HG03442 (cell line): ENCODE results near the gene DMRTC1B.
"Not testable (repeated sequence)": the region's sequence is repeated elsewhere in the genome, so short reads cannot be mapped to it uniquely, and the experiment has no call there.

Experiments
- ATAC-seq: cut with Tn5 transposase; IDR thresholded peaks from one replicate; pipeline ENCODE4 v1.9.1; 2021; ENCODE audit warnings: mild to moderate bottlenecking, moderate library complexity; ENCODE audit not compliant: unreplicated experiment

DMRTC1B gene, protein sequence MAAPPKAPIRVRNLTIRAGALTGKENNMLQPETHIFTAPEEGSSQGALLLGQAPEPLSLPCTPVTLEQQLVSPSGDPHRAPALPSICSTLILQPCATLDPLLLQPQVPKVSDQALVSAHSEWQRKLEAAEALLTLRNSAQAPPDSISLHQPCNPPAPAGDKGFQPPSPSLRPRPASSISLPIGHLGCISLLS

DNA sequence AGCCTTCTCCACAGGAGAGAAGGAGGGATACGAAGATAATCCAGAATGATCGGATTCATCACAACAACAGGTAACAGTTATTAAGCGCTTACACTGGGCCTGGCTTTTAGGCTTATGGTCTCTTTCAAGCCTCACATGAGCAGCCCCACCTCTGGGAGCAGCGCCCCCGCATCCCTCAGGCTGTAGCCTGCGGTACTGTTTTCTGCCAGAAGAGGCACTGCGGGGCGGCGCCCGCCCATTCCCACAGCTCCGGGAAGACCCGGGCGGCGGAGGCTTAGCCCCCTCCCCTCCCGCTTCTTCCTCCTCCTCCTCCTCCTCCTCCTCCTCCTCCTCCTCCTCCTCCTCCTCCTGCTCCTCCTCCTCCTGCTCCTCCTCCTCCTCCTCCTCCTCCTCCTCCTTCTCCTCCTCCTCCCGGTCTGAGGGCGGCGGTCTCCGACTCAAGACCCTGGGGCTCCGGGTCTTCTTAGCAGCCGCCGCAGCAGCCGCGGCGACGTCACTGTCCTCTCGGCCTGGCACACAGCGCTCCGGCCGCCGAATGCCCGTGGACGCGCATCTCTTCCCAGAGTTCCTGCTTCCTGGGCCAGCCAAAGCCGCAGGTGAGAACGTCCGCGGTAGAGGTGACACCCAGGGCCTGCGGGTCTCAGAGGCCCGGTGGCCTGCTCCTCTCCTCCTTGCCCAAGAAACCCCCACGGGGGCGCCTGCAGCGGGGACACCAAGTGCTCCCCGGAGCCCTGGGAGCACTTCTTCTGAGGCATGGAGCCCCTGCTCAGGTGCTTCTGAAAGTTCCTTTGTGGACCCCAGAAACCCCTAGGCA, at the start of gene DMRTC1B:
DMRTC1B (plus strand) TSS at position 238 of the 814 bp plus-strand sequence. CDS start 68,246 bp downstream, outside the sequence.
- ATAC-seq, result peak; percentile 89

DNA sequence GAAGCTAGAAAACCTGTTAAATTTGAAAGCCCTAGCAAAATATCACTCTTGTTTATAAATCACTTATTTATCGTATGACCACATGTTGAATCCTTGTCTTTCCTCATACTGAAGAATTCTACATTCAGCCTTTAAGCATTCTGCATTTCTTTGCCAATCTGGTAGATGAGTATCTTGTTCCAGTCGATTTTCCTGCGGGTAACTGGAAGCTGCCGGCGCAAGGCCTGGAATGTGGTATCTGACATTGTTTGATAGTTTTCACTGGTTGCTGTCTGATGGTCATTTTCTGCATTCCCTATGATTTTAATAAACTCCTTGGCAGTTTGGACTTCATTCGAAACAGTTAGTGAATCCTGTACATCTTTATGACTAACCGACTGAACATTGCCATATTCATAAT, 48.8 kb upstream of the DMRTC1B start:
- ATAC-seq, result no peak

DNA sequence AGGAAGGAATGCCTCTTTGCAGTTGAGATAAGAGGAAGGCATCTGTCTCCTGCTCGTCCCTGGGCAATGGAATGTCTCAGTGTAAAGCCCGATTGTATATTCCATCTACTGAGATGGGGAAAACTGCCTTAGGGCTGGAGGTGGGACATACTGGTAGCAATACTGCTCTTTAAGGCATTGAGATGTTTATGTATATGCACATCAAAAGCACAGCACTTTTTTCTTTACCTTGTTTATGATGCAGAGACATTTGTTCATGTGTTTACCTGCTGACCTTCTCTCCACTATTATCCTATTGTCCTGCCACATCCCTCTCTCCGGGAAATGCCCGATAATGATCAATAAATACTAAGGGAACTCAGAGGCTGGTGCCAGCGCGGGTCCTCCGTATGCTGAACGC, 43.1 kb upstream of the DMRTC1B start:
- ATAC-seq, result not testable (repeated sequence)

DNA sequence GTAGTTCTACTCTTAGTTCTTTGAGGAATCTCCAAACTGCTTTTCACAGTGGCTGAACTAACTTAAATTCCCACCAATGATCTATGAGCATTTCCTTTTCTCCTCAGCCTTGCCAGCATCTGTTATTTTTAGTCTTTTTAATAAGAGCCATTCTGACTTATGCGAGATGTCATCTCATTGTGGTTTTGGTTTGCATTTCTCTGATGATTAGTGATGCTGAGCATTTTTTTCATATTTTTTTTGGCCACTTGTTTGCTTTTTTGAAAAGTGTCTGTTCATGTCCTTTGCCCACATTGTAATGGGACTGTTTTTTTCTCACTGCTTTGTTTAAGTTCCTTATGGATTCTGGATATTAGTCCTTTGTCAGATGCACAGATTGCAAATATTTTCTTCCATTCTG, 41.1 kb upstream of the DMRTC1B start:
- no peak for ATAC-seq

DNA sequence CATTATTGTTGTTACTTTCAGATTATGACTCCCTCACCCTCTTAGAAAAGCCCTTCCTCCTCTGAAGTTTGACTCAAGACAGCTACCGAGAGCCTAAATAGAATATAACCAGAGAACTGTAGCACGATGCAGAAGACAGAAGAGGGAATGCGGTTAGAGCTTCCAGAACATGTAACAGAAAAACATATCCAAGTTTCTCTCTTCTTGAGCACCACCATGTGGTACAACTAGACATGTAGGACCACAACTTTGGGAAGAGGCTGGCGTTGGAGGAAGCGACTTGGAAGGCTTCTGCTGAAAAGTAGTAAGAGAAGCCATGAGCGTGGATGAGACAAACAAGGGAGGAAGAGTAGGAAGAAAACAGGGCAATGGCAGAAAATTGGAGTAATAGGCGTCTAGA, 31.1 kb upstream of the DMRTC1B start:
- not testable (repeated sequence) for ATAC-seq

DNA sequence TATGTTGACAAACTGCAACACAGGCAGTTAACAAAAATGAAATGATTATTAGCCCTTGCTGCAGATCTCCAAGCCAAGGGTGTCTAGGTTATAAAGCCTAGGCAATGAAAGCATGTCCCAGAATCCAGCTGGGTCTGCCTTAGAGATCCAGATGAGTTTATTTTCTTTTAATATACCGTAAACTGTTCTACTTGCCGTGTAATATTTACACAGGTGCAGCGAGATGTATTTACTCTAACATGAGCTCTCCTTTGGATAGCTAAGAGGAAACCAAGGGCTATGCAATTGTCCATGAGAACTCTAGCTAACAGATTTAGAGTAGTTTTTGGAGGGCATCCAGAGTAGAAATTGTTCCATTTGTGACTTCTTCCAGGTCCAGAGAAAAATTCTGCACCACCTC, 28.1 kb upstream of the DMRTC1B start:
- not testable (repeated sequence) for ATAC-seq

DNA sequence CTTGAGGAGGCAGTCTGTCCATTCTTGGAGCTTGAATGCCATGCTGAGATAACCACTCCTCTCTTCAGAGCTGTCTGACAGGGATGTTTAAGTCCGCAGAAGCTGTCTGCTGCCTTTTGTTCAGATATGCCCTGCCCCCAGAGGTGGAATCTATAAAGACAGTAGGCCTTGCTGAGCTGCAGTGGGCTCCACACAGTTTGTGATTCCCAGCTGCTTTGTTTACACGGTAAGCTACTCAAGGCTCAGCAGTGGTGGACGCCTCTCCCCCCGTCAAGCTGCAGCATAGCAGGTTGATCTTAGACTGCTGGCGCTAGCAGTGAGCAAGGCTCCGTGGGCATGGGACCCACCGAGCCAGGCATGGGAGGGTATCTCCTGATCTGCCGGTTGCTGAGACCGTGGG, 16.2 kb upstream of the DMRTC1B start:
- ATAC-seq, result not testable (repeated sequence)

DNA sequence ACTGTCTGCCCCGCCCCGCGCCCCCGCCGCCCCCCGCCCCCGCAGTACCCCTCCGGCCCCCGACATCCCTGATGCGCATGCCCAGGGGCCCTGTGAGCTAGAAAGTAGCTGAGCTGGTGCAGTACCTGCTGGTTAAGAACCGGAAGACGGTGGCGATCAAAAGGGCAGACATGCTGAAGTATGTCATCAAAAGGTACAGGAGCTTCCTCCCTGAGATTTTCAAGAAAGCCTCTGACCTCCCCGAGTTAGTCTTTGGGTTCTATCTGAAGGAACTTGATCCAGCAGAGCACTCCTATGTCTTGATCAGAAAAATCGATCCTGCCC, 739 bp downstream of the DMRTC1B start:
- ATAC-seq, result peak; percentile 61

DNA sequence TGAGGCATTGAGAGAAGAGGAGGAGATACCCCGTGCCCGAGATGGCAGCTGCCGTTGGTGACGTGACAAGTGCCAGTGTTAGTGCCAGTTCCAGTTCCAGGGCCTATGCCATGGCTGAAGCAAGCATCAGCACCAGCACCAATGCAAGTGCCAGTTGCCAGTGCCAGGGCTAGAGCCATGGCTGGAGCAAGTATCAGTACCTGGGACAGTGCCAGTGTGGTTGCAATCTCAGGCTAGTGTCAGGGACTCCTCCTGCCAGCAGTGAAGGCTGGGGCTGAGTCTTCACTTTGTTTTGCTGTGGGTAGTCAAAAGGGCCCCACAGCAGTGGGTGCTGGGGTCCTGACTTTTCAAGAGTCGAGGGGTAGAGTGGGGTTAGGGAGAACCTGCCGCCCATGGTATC, 1.5 kb downstream of the DMRTC1B start:
- ATAC-seq, result not testable (repeated sequence)

DNA sequence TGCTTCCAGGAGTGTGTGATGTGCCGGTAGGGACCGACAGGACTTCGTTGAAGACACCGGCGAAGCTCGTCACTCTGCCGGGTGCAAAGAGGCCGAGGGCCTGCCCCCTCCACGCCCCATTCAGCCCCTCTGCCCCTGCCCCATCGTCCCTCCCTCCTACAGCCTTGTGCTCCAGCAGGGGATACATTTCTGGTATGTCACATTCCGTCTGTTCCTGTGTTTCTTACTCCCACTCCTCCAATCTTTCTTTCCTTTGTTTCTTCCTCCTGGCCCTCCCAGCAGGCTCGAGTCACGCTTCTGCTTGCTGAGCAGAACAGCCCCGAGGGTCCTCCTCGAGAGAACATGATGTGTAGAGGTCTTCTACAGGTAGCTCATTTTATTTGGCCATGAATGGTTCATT, 5.9 kb downstream of the DMRTC1B start, which contains the start of gene FAM236B:
FAM236B (minus strand) TSS at position 101 of the 400 bp plus-strand sequence; CDS start at position 1, 100 bp downstream.
- not testable (repeated sequence) for ATAC-seq

DNA sequence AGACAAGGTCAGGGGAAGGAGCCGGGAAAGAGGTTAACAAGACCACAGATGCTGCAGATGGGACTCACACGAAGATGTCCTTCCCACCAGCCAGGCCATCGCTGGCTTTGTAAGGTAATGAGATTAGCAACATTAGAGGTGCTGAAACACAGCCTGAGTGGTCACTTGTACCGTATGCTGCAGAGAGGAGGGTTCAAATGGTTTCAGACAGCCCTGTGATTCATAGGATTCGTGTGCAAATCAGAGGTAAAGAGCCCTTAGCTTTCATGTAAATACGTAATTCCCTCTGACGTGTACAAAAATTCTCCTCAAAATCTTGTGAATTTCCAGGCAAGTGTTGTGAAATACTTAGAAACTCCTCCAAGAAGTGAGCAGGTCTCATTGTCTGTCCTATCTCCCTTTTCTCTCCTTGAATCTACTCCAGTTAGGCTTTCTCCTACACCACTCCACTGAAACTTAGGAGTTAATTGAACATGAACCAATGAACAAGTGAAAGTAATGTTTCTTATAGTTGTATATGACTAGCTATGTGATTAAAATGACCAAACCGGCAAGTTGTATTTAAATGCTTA, 6.8 kb downstream of the DMRTC1B start:
- ATAC-seq, result not testable (repeated sequence)

DNA sequence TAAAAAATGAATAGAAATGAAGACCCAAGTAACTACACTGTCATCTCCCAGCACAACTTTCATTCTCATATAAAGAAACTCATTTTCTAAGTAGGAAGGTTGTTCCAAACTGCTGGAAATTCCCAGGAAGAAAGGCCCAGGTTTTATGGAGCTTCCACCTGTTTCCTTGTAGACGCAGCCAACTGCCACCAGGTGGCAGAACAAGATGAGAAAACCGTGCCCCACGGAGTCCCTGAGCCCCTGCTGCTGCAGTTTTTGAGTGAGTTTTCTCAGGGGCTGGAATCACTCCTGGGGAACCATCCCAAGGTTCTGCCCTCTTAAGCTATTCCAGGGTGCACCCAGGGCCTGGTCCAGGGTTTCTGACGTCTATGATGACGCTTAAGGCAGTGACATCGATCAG, 7.3 kb downstream of the DMRTC1B start:
- ATAC-seq, result not testable (repeated sequence)

DNA sequence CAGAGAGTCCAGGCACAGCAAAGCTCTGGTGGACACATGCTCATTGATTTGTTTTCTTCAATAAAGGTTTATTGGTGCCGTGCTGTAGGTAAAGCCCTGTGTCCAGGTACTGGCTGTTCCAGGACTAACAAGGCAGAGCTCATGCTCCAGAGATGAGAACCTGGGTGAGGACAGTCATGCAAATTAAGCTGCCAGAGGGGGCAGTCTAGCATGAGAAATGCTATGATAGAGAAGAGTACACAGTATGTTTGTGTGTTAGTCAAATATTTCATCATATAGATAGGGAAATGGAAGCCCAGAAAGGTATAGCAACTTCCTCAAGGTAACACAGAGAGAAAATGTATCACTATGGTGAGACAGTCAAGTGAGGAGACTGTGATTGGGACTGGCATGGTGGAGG, 11.5 kb downstream of the DMRTC1B start:
- not testable (repeated sequence) for ATAC-seq

DNA sequence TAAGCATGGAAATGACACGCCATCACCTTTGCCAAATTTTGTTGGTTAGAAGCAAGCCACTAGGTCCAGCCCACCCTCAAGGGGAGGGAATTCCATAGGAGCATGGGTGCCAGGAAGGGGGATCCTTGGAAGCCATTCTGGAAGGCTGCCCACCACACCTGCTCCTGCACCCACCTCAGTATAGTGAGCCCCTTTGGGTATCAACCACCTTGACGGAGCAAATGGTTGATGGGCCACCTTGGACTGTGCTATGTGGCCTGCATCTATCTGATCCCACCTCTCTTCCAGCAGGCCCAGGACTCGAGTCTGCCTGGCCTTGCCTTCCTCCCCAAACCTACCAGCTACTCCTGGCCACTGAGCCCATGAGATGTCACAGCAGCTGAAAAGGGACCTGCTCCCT, 13.7 kb downstream of the DMRTC1B start:
- not testable (repeated sequence) for ATAC-seq

DNA sequence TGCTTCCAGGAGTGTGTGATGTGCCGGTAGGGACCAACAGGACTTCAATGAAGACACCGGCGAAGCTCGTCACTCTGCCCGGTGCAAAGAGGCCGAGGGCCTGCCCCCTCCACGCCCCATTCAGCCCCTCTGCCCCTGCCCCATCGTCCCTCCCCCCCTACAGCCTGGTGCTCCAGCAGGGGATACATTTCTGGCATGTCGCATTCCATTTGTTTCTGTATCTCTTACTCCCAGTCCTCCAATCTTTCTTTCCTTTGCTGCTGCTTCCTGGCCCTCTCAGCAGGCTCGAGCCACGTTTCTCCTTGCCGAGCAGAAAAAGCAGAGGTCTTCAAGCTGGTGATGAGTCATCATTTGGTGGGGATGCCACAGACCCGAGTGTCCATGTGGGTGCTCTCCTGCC, 31.4 kb downstream of the DMRTC1B start, which contains the start of gene FAM236D:
FAM236D (minus strand) TSS at position 101 of the 400 bp plus-strand sequence; CDS start at position 1, 100 bp downstream.
- not testable (repeated sequence) for ATAC-seq

DNA sequence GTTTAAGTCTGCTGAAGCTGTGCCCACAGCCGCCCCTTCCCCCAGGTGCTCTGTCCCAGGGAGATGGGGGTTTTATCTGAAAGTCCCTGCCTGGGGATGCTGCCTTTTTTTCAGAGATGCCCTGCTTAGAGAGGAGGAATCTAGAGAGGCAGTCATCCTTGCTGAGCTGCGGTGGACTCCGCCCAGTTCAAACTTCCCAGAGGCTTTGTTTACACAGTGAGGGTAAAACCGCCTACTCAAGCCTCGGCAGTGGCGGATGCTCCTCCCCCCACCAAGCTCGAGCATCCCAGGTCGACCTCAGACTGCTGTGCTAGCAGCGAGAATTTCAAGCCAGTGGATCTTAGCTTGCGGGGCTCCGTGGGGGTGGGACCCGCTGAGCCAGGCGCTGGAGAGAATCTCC, 54.0 kb downstream of the DMRTC1B start:
- ATAC-seq, result not testable (repeated sequence)

DNA sequence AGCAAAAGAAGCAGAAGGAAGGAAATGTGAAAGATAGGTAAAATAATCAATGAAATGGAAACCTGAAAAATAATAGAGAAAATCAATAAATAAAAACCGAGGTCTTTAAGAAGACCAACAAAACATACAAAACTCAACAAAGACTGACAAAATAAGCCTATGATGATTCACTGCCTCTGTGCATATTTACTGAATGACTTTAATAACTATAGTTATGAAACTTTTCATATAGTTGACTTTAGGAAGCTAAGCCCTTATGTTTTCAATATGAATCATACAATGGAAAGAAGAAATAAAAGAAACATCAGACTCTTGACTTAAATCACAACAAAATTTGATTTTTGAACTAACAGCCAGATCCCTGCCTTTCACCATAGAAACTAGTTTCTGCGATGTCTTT, 60.8 kb downstream of the DMRTC1B start:
- ATAC-seq, result not testable (repeated sequence)

DNA sequence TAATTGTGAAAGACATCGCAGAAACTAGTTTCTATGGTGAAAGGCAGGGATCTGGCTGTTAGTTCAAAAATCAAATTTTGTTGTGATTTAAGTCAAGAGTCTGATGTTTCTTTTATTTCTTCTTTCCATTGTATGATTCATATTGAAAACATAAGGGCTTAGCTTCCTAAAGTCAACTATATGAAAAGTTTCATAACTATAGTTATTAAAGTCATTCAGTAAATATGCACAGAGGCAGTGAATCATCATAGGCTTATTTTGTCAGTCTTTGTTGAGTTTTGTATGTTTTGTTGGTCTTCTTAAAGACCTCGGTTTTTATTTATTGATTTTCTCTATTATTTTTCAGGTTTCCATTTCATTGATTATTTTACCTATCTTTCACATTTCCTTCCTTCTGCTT, 106.2 kb downstream of the DMRTC1B start:
- ATAC-seq, result not testable (repeated sequence)

DNA sequence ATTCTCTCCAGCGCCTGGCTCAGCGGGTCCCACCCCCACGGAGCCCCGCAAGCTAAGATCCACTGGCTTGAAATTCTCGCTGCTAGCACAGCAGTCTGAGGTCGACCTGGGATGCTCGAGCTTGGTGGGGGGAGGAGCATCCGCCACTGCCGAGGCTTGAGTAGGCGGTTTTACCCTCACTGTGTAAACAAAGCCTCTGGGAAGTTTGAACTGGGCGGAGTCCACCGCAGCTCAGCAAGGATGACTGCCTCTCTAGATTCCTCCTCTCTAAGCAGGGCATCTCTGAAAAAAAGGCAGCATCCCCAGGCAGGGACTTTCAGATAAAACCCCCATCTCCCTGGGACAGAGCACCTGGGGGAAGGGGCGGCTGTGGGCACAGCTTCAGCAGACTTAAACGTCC, 113.0 kb downstream of the DMRTC1B start:
- ATAC-seq, result not testable (repeated sequence)
